Urothelium cell line (cell line): ENCODE results near the gene PRICKLE3.
"Not testable (repeated sequence)": the region's sequence is repeated elsewhere in the genome, so short reads cannot be mapped to it uniquely, and the experiment has no call there.

Source experiments
- DNase-seq: peaks from one replicate; pipeline ENCODE4 v3.0.0; 2011; ENCODE audit warnings: low spot score, mixed read lengths
- FAIRE-seq: peaks from 2 replicates; lab custom pipeline; 2011; peaks lifted over from hg19 to GRCh38; lab: Jason Lieb, UNC

The PRICKLE3 gene

DNA sequence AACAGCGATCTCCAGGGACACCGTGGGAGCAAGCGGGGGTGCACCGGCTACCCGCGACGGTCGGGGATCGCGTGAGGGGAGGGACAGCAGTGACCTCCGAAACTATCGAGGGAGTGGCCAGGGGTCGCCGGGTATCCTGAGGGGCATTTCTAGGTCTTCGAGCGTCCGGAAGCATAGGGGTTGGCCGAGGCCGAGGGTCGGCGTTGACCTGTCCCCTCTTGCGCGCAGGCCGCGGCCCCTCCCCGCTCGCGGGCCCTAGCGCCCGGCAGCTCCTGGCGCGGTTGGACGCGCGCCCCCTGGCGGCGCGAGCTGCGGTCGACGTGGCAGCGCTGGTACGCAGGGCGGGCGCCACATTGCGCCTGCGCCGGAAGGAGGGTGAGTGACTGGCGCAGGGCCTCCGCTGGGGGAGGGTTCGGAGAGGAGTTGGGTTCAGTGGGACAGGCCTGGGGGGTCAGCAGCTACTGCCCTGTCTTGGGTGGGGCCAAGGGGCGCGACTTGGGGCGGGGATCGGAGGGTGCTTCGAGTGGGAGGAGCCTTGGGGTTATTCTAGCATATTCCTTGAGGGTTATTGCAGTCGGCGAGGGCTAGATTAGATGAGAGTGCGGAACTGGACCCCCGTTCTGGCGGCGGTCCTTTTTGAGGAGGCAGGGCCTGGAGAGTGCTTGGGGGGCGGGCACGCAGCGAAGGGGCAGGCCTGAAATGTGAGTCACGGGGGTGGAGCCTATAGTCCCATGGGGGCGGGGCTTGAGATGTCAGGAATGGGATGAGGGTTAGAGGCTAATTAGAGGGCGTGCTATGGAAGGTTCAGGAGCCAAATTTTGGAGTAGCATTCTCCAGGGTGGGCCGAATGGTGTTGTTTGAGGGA lies 22.4 kb downstream of the PRICKLE3 start:
- FAIRE-seq (peak; percentile 61), DNase-seq (peak; percentile 83)

DNA sequence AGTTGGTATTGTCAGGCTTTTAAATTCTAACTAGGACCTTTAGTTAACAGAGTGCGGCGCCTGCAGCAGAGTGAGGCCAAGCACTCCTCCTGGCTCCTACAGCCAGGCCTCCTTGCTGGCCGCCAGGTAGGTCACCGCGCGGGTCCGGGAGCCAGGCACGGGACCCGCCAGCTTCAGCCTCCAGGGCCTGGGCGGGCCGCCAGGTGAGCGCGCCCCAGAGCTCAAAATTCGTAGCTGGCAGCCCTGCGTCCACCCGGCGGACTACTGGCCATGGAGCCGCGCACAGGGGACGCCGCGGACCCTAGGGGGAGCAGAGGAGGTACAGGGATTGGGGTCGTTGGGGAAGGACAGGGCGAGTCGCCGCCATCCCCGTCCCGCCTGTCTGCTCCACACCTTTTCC lies 23.6 kb downstream of the PRICKLE3 start, which contains the start of gene MAGIX:
Gene MAGIX (plus strand): TSS at position 139 of the 400 bp plus-strand sequence. CDS start 132 bp downstream, at position 271.
- FAIRE-seq (no peak), DNase-seq (no peak)

DNA sequence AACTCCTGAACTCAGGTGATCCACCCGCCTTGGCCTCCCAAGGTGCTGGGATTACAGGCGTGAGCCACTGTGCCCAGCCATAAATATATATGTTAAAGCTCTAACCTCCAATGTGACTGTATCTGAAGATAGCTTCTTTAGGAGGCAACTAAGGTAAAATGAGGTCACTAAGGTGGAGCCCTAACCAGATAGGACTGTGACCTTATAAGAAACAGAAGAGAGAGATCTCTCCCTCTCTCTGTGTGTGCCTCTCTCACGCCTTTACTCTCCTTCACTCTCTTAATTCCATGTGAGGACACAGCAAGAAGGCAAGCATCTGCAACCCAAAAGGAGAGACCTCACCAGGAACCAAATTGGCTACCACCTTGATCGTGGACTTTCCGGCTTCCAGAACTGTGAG lies 24.5 kb downstream of the PRICKLE3 start:
- no peak for FAIRE-seq

DNA sequence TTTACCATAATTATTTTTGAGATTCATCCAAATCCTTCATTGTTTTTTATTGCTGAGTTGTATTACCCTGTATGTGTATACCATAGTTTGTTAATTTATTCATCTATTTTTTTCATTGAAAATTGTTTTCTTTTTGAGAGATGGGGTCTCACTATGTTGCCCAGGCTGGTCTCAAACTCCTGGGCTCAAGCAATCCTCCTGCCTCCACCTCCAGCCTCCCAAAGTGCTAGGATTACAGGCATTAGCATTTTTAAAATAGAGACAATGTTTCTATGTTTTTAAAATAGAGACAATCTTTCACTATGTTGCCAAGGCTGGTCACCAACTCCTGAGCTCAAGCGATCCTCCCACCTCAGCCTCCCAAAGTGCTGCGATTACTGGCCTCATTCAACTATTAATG lies 25.3 kb downstream of the PRICKLE3 start:
- DNase-seq: no peak
- FAIRE-seq: no peak

More for the DNA sequence above, 24.5 kb downstream of the PRICKLE3 start:
- DNase-seq: no peak

DNA sequence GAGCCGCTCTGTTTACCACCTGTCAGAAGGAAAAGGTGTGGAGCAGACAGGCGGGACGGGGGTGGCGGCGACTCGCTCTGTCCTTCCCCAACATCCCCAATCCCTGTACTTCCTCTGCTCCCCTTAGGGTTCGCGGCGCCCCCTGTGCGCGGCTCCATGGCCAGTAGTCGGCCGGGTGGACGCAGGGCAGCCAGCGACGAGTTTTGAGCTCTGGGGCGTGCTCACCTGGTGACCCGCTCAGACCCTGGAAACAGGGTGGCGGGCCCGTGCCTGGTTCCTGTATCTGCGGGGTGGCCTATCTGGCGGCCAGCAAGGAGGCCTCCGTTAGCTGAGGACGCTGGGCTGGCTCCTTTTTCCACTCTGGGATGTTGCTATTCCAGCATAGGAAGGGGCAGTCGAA lies 29.0 kb downstream of the PRICKLE3 start:
- no peak for DNase-seq
- FAIRE-seq: peak; percentile 56

DNA sequence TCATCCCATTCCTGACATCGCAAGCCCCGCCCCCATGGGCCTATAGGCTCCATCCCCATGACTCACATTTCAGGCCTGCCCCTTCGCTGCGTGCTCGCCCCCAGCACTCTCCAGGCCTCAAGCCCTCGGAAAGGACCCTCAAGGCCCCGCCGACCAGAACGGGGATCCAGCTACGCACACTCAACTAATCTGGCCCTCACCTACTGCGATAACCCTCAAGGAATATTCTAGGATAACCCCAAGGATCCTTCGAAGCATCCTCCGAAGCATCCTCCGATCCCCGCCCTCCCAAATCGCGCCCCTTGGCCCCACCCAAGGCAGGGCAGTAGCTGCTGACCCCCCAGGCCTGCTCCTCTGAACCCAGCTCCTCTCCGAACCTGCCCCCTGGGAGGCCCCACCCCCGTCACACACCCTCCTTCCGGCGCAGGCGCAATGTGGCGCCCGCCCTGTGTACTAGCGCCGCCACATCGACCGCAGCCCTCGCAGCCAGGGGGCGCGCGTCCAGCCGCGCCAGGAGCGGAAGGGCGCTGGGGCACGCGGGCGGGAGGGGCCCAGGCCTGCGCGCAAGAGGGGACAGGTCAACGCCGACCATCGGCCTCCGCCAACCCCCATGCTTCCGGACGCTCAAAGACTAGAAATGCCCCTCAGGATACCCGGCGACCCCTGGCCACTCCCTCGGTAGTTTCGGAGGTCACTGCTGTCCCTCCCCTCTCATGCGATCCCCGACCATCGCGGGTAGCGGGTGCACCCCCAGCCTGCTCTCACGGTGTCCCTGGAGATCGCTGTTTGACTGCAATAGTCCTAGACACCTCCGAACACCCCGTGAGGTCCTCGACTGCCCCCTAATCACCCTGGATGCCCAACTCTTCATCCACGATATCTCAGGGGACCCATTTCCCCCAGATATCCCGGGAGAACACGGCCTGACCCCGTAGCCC lies 30.0 kb downstream of the PRICKLE3 start:
- DNase-seq (peak; percentile 87), FAIRE-seq (peak; percentile 61)

DNA sequence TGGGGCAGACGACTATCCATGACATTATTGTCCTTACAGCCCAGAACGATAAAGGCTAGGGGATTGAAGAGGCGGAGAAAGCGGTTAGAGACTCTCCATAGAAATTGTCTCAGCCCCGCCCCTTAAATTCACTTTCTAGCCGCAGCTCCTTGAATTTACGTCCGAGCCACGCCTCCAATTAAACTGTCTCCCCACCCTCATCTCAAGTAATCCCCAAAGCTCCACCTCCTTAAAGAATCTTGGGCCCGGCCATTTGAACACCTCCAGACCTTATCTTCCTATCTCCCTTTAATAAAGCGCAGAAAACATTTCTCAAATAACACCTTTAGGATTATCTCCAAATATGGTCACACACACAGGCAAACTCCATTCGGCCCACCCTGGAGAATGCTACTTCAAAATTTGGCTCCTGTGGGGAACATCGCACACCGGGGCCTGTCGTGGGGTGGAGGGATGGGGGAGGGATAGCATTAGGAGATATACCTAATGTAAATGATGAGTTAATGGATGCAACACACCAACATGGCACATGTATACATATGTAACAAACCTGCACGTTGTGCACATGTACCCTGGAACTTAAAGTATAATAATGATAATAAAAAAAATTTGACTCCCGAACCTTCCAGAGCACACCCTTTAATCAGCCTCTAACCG lies 30.8 kb downstream of the PRICKLE3 start:
- DNase-seq (peak; percentile 45), FAIRE-seq (no peak)

DNA sequence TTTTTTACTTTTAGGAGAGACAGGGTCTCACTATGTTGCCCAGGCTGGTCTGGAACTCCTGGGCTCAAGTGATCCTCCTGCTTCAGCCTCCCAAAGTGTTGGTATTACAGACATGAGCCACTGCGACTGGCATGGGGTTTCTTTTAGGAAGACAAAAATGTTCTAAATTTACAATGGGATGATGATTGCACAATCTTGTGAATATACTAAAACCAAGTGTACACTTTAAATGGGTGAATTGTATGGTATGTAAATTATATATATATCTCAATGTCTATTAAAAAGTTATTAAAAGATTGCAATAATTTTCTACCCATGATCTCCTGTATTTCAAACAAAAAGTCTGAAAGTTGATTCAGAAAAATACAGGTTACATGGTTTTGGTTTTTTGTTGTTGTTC lies 32.7 kb downstream of the PRICKLE3 start:
- no peak for DNase-seq
- FAIRE-seq: no peak

DNA sequence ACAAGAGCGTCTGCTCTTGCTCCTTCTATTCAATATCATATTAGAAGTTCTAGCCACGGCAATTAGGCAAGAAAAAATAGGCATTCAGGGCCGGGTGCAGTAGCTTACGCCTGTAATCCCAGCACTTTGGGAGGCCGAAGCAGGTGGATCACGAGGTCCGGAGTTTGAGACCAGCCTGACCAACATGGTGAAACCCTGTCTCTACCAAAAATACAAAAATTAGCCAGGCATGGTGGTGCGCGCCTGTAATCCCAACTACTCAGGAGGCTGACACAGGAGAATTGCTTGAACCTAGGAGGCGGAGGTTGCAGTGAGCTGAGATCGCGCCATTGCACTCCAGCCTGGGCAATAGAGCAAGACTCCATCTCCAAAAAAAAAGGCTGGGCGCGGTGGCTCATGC lies 36.9 kb downstream of the PRICKLE3 start:
- not testable (repeated sequence) for FAIRE-seq, DNase-seq

DNA sequence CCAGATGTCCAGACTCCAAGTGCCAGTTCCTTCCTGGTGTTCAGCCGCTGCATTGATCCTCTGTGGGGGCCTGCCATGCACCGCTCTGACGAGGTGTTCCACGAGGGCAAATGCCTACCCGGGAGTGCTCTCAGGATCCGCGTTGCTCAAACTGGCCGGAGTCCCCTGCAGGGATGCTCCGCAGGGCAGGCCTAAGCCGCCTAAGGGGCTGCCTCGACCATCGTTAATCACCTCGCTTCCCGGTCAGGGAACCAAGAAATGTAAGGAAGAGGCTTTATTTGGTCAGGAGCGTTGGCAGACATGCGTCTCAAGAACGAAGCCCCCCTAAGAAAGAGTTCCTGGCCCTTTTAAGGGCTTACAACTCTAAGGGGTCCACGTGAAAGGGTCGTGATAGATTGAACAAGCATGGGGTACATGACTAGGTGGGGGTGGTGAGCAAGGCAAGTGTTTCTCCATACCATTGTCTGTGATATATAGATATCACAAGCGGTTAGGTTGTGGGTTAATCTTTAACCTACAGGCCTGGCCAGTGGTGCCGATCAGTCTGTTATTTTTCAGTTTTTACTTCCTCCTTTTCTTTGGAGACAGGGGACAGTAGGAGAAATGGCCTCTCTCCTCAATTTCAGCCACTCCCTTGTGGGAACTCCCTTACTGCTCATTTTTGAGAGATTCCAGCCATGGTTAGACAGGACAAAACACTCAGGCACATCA lies 37.6 kb downstream of the PRICKLE3 start:
- not testable (repeated sequence) for FAIRE-seq, DNase-seq

DNA sequence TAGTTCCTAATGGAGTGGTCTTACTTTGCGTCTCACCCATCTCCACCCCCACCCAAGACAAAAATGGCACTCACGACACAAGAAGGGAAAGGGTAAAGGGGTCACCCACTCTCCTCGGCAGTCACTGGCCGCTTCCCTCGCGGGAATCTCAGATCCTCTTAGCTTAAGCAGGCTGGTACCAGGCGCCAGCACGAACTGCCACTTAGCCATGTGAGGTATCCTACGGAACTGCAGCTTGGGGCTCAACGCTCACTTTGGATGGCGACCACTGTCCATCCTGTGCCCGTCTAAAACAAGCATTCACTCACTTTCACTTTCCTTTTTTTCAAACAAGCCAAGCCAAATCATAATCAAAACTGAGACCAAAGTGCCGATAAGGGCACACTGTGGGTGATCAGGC lies 38.2 kb downstream of the PRICKLE3 start:
- DNase-seq (no peak), FAIRE-seq (no peak)

DNA sequence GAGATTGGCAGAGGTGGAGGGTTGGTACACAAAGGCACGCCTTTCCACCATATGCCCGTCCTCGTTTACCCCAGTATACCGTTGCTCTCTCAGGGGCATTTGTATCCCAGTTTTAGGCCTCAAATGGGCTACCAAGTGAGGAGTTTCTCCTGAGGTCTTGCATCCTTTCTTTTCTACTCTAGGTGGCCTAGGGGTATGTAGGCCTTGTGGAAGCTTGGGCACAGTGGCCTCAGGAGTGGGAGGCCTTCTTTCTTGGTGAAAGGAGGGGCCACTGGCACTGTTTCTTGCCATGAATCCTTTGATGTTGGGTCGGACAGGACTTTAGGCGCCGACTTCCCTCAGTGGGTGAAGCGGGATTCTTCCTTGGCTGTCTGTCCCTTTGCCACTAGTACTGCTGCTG lies 38.9 kb downstream of the PRICKLE3 start:
- DNase-seq (no peak), FAIRE-seq (no peak)

DNA sequence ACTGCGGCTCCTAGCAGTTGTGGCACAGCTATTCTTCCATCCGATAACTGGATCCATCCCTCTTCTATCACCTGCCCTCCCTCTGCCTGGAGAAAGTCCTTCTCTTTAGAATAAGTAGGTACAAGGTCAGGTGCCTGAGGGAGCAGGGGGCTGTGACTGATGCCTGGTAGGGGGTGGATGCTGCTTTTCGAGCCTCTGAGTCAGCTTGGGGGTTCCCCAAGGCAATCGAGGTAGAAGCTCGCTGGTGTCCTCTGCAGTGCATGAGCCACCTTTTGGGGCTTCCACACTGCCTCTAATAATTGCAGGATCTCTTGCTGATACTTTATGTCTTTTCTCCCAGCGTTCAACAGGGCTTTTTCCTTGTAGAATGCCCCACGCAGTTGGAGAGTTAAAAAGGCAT lies 43.0 kb downstream of the PRICKLE3 start:
- FAIRE-seq, DNase-seq: not testable (repeated sequence)

DNA sequence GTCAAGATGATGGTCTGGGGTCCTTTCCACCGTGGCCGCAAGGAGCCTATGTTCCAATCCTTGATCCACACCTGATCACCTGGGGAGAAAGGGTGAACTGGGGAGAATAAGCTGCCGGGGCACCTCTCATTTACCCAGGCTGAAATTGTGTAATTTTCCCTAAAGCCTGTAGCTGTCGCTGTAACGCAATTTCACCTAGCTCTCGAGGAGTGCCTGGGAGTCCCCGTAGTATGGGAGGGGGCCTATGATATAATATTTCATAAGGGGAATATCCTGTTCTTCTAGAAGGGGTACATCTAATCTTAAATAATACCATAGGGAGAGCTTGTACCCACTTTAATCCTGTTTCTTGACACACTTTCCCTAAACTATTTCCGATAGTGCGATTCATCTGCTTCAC lies 43.9 kb downstream of the PRICKLE3 start:
- not testable (repeated sequence) for DNase-seq, FAIRE-seq

DNA sequence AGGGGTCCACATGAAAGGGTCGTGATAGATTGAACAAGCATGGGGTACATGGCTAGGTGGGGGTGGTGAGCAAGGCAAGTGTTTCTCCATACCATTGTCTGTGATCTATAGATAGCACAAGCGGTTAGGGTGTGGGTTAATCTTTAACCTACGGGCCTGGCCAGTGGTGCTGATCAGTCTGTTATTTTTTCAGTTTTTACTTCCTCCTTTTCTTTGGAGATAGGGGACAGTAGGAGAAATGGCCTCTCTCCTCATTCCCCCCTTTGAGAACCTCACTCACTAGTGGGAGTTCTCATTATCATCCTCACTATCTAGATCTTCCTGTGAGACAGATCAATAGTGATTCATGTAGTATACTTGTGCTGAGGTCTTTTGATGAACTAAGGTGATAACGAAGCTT lies 46.5 kb downstream of the PRICKLE3 start:
- no peak for FAIRE-seq
- DNase-seq: no peak

DNA sequence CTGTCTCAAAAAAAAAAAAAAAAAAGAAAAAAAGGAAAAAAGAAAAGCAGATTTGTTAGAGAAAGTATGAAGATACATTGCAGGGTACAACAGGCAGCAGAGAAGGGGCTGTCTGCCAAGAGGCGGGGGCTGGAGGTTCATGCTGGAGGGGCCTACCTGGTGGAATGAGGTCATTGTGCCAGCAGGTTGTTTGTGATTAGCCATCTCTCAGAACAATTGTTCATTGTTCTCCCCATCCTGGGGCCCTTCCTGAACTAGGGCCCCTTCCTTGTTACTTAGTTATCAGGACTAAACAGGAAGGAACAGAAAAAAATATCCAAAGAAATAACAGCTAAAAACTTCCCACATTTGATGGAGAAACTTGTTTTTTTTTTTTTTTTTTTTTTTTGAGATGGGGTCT lies 48.7 kb downstream of the PRICKLE3 start:
- DNase-seq (peak; percentile 21), FAIRE-seq (no peak)

DNA sequence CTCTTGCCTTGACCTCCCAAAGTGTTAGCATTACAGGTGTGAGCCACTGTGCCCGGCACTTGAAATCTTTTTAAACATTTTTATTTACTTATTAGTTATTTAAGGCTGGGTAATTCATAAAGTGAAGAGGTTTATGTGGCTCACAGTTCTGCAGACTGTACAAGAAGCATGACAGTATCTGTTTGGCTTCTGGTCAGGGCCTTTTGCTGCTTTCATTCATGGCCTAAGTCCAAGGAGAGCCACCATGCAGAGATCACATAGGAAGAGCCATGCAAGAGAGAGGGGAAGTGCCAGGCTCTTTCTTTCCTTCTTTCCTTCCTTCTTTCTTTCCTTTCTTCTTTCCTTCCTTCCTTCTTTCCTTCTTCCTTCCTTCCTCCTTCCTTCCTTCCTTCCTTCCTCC lies 52.4 kb downstream of the PRICKLE3 start:
- DNase-seq: no peak
- FAIRE-seq: no peak

DNA sequence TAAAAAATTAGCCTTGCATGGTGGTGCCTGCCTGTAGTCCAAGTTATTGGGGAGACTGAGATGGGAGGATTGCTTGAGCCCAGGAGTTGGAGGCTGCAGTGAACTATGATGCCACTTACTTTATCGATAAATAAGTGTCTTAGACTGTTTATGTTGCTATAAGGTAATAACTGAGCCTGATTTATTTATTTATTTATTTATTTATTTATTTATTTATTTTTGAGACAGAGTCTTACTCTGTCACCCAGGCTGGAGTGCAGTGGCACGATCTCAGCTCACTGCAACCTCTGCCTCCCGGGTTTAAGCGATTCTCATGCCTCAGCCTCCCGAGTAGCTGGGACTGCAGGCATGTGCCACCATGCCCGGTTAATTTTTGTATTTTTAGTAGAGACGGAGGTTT lies 53.9 kb downstream of the PRICKLE3 start:
- FAIRE-seq, DNase-seq: not testable (repeated sequence)

DNA sequence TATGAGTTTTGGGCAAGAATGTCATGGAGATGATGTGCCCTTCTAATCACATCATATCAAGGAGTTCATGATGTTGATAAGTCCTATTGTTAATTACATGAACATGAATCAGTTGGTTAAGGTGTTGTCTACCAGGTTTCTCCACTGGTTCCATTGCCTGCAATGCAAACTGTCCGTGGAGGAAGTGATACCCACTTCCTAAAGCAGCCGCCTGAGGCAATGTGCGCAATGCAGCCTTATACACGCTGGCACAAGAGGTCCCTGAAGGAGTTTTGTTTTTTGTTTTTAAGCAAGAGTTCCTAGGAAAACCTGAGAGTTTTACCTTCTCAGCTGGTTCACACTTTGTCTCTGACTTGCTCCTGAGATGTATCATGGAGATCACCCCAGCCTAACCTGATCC lies 56.7 kb downstream of the PRICKLE3 start:
- FAIRE-seq (no peak), DNase-seq (no peak)

DNA sequence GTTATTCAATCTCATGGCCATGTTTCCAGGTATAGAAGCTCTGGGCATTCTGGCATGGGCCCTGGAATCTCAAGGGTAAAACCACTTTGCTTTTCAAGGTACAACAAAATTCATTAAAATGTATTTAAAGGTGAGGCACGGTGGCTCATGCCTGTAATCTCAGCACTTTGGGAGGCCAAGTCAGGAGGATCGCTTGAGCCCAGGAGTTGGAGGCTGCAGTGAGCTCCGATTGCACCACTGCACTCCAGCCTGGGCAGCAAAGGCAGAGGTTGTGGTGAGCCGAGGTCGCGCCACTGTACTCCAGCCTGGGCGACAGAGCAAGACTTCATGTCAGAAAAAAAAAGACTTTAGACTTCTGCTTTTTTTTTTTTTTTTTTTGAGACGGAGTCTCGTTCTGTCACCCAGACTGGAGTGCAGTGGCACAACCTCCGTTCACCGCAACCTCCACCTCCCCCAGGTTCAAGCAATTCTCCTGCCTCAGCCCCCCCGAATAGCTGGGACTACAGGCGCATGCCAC lies 58.4 kb downstream of the PRICKLE3 start:
- DNase-seq: not testable (repeated sequence)

More for the DNA sequence above, 58.4 kb downstream of the PRICKLE3 start:
- not testable (repeated sequence) for FAIRE-seq
